ENCODE data around the gene LAMC2. TPM values are rescaled to one million over a fixed set of nuclear protein-coding genes. Genes with fewer than 3 reads are reported as not detected.

Gene LAMC2
- total RNA-seq, 1 donor from 2014 or later, result 0.36 TPM

DNA sequence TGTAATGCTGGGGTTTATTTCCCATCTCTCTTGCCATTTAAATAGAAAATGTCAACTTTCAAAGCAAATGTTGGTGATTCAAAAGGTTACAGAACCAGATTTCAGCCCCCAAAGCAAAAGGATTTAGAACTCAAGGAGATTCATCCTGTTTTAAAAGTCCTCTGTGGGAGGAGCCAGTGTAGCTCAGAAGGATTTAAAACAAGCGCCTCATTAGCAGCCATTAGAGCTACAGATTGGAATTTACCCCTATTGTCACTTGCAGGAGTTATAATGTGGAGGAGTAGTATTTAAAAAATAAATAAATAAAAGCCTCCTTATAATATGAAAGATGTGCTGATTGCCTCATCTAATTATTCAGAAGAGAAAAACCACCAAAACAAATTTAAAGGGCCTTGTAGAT is 107.8 kb downstream of the LAMC2 start:
- H3K36me3 ChIP-seq, result no peaks in the 10 kb centered on the region
- no peaks in the 10 kb centered on the region for H3F3A ChIP-seq (ENCODE audit: low read depth)
- H3K27me3 Mint-ChIP-seq (ENCODE audit: insufficient read depth, low read depth), result peaks cover 2% of the 10 kb centered on the region
- DNase-seq (ENCODE audit: low spot score), result peak; percentile 16
- H3K36me3 Mint-ChIP-seq, result no peaks in the 10 kb centered on the region
- peaks cover 14% of the 10 kb centered on the region for H3K4me1 Mint-ChIP-seq
- no peaks in the 10 kb centered on the region for H3K79me2 ChIP-seq (ENCODE audit: low read depth)
- no peak overlapping the region for H3K27ac ChIP-seq
- H4K20me1 ChIP-seq (ENCODE audit: low read depth), result no peaks in the 10 kb centered on the region
- H3K27me3 ChIP-seq, result no peaks in the 10 kb centered on the region
- H3K9me3 ChIP-seq (ENCODE audit: low read depth), result no peaks in the 10 kb centered on the region
- peaks cover 18% of the 10 kb centered on the region for H3K4me1 ChIP-seq
- no peak overlapping the region for H3K9ac ChIP-seq
- peak overlapping the region; percentile 47 for H2AFZ ChIP-seq (replicated peaks)
- H3K4me3 ChIP-seq, result no peak overlapping the region
- TF ChIP-seq EZH2phosphoT487 (IDR thresholded peaks at IDR 0.05), result no peak
- no peak for TF ChIP-seq EZH2 (IDR thresholded peaks at IDR 0.05)
- TF ChIP-seq, protein P1, sequence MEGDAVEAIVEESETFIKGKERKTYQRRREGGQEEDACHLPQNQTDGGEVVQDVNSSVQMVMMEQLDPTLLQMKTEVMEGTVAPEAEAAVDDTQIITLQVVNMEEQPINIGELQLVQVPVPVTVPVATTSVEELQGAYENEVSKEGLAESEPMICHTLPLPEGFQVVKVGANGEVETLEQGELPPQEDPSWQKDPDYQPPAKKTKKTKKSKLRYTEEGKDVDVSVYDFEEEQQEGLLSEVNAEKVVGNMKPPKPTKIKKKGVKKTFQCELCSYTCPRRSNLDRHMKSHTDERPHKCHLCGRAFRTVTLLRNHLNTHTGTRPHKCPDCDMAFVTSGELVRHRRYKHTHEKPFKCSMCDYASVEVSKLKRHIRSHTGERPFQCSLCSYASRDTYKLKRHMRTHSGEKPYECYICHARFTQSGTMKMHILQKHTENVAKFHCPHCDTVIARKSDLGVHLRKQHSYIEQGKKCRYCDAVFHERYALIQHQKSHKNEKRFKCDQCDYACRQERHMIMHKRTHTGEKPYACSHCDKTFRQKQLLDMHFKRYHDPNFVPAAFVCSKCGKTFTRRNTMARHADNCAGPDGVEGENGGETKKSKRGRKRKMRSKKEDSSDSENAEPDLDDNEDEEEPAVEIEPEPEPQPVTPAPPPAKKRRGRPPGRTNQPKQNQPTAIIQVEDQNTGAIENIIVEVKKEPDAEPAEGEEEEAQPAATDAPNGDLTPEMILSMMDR (IDR thresholded peaks at IDR 0.05), result no peak
- no peak overlapping the region for H3K27ac Mint-ChIP-seq
- no peaks in the 10 kb centered on the region for H3K9me3 Mint-ChIP-seq
- no peak overlapping the region for H3K4me3 Mint-ChIP-seq
- no peak overlapping the region for H3K4me2 ChIP-seq

Other genes starting within 250 kb of the LAMC2 start
- not detected in 2 replicates for gene SHCBP1L, start 233.1 kb upstream of the LAMC2 start, total RNA-seq (ENCODE audit: low replicate concordance)
- 72.8 and 90.2 TPM in 2 replicates for gene LAMC1, start 162.8 kb upstream of the LAMC2 start, total RNA-seq (ENCODE audit: low replicate concordance)
- 0.49 and 2.7 TPM in 2 replicates for gene NMNAT2, start 232.1 kb downstream of the LAMC2 start, total RNA-seq (ENCODE audit: low replicate concordance)

Data from neural progenitor cell (in vitro differentiated cells).